Measurements from ENCODE around the gene RNF141.

The RNF141 gene

DNA sequence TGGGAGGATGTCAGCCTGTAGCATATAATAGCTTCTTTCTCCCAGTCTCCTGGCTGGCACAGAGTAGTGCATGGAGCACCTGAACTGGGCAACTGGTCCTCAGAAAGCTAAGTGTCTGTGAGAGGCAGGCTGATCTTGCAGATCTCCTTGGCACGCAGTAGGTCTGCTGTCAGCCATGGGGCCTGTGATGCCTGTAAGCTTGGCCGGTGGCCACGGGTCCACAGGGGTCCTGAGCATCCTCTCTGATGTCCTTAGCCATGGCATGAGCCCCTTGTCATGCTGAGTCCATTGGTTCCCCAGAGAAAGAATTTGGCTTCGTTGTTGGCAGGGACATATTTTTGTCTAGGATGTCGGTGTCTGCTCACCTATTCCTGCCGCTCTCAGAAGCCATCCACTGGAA, 61.0 kb downstream of the RNF141 start:
- no peak for DNase-seq

DNA sequence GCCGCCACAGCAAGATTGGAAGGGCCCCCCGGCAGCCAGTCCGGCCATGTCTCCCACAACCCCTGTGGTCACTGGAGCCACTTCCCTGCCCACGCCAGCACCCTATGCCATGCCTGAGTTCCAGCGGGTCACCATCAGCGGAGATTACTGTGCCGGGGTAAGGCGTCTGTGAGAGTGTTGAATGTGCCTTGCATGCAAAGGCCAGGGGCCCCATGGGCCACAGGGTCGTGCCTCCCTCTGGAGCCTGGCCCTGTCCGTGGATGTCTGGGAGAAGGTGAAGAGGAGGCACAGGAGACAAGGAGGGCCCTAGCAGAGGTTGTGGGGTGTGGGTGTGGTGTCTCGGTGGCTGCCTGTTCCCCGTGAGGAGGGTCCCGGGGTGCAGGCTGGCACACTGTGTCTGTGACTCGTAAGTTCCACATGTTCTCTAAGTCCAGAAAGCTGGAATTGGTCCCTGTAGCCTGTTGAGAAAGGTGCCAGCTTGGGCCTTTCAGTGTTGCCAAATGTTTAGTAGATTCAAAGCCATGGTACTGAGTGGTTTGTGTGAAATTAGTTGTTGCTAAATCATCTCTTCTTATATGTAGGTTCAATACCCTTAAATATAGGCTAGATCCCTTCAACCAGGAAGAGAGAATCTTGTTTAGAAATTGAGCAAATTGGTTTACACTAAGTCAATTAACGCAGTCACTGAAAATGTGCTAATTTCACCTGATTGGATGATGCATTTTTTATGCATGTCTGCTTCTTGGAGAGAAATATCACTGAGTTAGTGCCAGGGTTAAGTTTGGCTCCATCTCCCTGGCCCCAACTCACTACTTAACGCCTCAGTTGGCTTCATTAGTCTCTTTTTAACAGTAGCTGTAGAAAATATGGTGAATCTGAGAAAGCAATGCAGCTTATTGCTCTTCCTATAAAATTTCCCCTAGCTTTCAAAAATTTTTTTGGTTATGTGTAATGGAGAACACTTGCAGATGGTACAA, 62.1 kb downstream of the RNF141 start:
- no peak for DNase-seq

DNA sequence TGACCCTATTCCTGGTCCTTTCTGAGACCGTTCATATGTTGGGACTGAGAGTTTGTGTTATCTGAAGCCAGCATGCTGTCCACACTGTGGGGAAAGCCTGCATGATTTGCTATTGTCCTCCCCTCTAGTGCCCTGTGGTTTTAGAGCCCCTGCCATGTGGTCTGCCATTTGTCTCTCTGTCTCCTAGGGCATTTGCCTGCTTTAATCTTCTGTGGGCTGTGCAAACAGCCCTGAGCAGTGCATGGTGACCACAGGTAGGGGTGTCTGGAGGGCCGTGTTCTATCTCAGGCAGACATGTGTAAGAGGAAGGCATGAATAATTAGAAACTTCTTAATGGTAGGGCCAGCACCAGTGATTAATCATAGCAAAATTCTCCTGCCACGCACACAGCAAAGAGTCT, 62.9 kb downstream of the RNF141 start:
- no peak for DNase-seq

DNA sequence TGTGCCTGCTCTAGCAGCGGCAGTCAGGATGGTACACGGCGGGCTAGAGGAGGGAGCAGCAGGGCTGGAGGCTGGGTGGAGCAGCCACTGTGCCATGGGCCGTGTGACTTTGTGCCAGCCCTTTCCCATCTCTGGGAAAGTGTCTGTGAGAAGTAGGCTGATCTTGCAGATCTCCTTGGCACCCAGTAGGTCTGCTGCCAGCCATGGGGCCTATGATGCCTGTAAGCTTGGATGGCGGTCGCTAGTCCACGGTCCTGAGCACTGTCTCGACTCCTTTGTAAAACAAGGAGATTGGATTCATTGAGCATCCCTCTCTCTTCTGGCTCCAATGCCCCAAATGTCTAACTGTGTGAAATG, 63.3 kb downstream of the RNF141 start:
- DNase-seq: no peak

DNA sequence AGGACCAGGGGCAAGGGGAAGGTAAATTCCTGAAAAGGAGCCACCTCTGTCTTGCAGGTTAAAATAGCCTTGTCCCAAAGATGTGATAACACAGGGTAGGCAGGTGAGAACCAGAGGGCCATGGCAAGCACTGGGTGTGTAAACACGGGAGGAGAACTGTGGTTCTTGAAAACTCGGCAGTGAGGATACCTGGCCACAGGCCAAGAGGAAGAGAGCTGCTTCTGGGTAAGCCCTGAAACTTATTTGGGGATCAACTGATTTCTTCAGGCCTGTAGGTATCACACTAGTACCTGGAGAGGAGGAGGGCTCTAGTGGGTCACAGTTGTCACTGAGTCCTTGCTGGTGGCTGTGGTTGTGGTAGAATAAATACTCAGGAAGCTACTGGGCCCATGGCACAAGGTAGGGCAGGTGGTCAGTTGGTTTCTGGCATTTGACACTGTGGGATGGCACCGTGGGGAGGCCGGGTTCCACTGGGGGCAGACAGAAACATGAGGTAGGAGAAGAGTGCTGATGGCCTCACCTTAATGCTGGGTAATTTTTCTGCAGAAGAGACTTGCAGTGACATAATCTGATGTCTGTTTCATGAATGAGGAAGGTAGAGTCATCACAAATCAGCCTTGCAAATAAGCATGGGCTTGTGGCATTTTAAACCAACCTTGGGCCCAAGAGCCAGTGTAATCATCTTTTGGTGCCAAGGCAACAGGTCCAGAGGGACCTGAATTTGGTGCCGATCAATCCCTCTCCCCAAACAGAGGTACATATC, 63.9 kb downstream of the RNF141 start:
- no peak for DNase-seq

DNA sequence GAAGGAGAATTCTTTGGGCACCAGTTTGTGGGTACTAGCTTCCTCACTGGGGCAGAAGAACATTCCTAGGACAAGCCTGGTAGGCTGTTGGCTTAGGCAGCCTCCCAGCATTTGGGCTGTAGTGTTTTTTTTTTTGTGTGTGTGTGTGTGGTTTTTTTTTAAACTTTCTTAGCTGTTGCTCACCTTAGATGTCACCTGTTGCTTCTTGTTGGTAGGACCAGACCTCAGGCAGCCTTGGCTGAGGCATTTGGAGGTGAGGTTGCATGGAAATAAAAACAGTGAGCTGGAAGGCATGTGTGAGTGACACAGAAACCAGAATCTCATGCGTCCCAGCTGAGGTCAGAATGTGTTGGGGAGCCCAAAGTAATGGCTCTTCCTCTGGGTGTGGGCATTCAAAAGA, 64.6 kb downstream of the RNF141 start:
- DNase-seq: no peak

DNA sequence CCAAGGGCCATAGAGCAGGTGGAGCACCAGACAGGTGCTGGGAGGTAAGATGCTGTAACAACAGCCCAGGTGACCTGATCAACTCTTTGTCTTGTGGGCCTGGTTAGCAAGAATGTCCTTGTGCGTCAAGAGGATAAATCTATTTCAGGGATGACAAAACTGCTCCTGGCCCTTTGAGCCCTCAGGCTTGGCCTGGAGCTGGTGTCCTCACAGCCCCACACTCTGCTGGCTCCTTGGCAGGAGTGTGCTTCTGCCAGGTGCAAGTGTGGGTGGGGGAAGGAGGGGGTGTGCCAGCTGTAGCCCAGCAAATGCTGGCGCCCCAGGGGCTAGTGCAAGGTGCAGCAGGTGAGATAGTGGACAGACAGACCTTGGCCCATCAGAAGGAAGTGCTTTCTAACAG, 66.4 kb downstream of the RNF141 start:
- no peak for DNase-seq

DNA sequence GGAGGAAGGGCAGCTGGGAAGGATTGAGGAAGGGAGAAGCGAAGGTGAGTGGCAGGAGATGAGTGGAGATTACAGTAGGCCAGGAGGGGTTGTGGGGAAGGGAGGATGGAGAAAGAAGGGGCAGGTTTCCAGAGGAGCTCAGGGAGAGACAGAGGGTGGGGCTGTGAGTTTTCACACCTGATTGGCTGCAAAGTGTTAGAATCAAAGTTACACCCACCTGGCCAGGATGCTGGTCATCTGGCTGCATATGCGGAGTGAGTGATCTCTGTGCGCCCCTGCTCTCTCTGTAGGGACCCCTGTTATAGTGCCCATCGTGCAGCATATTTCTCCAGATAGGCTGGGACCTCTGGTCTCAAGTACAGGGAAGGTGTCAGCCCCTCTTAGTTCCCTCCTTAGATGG, 67.6 kb downstream of the RNF141 start:
- no peak for DNase-seq

DNA sequence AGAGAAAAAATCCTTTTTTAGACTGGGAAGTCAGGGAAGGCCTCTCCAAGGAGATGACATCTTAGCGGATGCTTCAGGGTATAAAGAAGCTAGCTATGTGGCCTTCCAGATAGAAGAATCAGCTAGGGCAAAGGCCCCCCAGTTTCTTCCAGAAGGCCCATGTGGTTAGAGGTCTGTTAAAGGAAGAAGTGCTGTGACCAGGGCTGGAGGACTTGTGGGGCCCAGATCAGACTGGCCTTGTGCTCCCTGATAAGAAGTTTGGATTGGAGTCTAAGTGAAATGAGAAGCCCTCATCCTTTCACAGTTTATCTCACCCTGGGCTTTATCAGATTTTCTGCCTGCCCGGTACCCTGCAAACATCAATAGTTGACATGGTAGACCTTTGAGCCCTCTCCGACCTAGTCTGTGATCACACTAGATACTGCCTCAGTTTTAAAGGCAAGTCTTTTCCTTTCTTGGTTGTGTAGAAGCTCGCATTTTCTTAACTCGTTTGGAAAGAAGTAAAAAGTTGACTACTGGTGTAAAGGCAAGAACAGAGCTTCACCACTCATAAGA, 78.2 kb downstream of the RNF141 start:
- DNase-seq: no peak
